ENCODE data around the gene NDUFAF8.

- TF ChIP-seq CTCF (IDR thresholded peaks at IDR 0.05) (no peak), ZFX (IDR thresholded peaks at IDR 0.05; ENCODE audit: borderline replicate concordance) (no peak)
Observed at GRCh38 chr17:81252987-81253329, 13.8 kb downstream of the NDUFAF8 start.
